K562 (cell line): Measurements from ENCODE around the gene ITGA3. TPM values are rescaled to one million over a fixed set of nuclear protein-coding genes. Genes with fewer than 3 reads are reported as not detected.

Experiments
- BCOR ChIP-seq: fragments of 450-650 bp; IDR thresholded peaks from 2 replicates; pipeline ENCODE4 v1.6.1; 2016
- BDP1 ChIP-seq: IDR thresholded peaks from 3 replicates; pipeline ENCODE4 v1.6.1; 2011; ENCODE audit not compliant: insufficient read length, insufficient read depth
- HCFC1 ChIP-seq: IDR thresholded peaks from 2 replicates; pipeline ENCODE4 v1.6.1; 2012; ENCODE audit warnings: low read depth, low read length, improper control_type of control experiment
- HSF4 ChIP-seq: fragments of 250-450 bp; sonication (Bioruptor Pico); IDR thresholded peaks from 2 replicates; pipeline ENCODE4 v2.1.2; 2022; ENCODE audit warnings: mild to moderate bottlenecking, moderate library complexity, borderline replicate concordance
- RCOR1 ChIP-seq, 2 experiments: IDR thresholded peaks; 2 replicates each; pipeline ENCODE4 v1.6.1; 2012; ENCODE audit warnings: low read depth in 2 of 2, low read length in 2 of 2, borderline replicate concordance in 1 of 2, improper control_type of control experiment in 1 of 2
- TCF7L2 ChIP-seq: fragments of 150-350 bp; IDR thresholded peaks from 2 replicates; pipeline ENCODE4 v1.6.1; 2016; ENCODE audit warnings: low read depth, mild to moderate bottlenecking, low read length, moderate library complexity
- XRCC5 ChIP-seq: fragments of 200-400 bp; formaldehyde crosslinking; IDR thresholded peaks from 2 replicates; pipeline ENCODE4 v1.6.1; 2017; ENCODE audit warnings: low read depth, mild to moderate bottlenecking, low read length
- ZNF431 ChIP-seq: sonication (generic); formaldehyde crosslinking; IDR thresholded peaks from 2 replicates; pipeline ENCODE4 v1.8.0; 2022; ENCODE audit warnings: mild to moderate bottlenecking, missing genetic modification reagents
- ZNF436 ChIP-seq: fragments of 250-450, 450-650 bp; sonication (Bioruptor Pico); formaldehyde crosslinking; IDR thresholded peaks from 2 replicates; pipeline ENCODE4 v1.7.0; 2020; ENCODE audit warnings: mild to moderate bottlenecking
- ZNF445 ChIP-seq: fragments of 250-450 bp; sonication (Bioruptor Pico); IDR thresholded peaks from 2 replicates; pipeline ENCODE4 v1.4.0; 2020; ENCODE audit warnings: low read depth, mild to moderate bottlenecking, moderate library complexity
- ZNF699 ChIP-seq: fragments of 250-450 bp; sonication (Bioruptor Pico); IDR thresholded peaks from 2 replicates; pipeline ENCODE4 v1.8.0; 2021; ENCODE audit warnings: mild to moderate bottlenecking, moderate library complexity; ENCODE audit not compliant: insufficient replicate concordance
- ZNF75A ChIP-seq: fragments of 450-650 bp; formaldehyde crosslinking; IDR thresholded peaks from 2 replicates; pipeline ENCODE4 v1.4.0; 2020; ENCODE audit warnings: mild to moderate bottlenecking
- polyA plus RNA-seq, 8 experiments: library from polyadenylated mRNA; depleted of rRNA in 4 of 8; stranded (reverse) in 5 of 8; unstranded in 3 of 8; fragments of >200 nt; fragmentation: Nextera tagmentation in 2 of 8; fragmentation: Illumina TruSeq in 1 of 8; extraction: Ambion mirVana in 2 of 8; extraction: Trizol in 1 of 8; gene quantifications; 2 replicates each; pipeline versions ENCODE4 v1.2.1 to v1.2.3, GENCODE V29; 2011 to 2014; ENCODE audit warnings: inconsistent platforms in 1 of 8, missing spikeins in 1 of 8
- total RNA-seq, 7 experiments: library from RNA; depleted of rRNA in 6 of 7; stranded (reverse); fragments of >200 nt in 6 of 7; fragmentation: Illumina TruSeq in 2 of 7; extraction: Trizol in 2 of 7; gene quantifications; 2 replicates each; pipeline versions ENCODE4 v1.2.1 to v1.2.3, GENCODE V29; 2011 to 2021; ENCODE audit warnings: low replicate concordance in 1 of 7
- TF ChIP-seq, protein P1 (sequence below), 2 experiments: fragments of 450-650 bp; formaldehyde crosslinking in 1 of 2; IDR thresholded peaks; 2 replicates each; pipeline versions ENCODE4 v1.4.0 to v1.6.1; 2014 to 2020; ENCODE audit warnings: mild to moderate bottlenecking in 2 of 2, borderline replicate concordance in 1 of 2, low read depth in 1 of 2
- TF ChIP-seq, protein P2 (sequence below): sonication (generic); formaldehyde crosslinking; IDR thresholded peaks from 2 replicates; pipeline ENCODE4 v1.5.0; 2020; ENCODE audit warnings: missing genetic modification reagents
- TF ChIP-seq, protein P3 (sequence below): fragments of 450-650 bp; conservative IDR thresholded peaks from 2 replicates; pipeline ENCODE4 v1.6.1; 2016; ENCODE audit warnings: missing genetic modification characterization, low read depth, mild to moderate bottlenecking, control low read depth, missing compliant biosample characterization

Gene ITGA3
- total and polyA plus RNA-seq, 9 of the 15 experiments (the other 6 are each of a cell fraction or from before 2014, with no cell fraction given) = 0.03 to 0.75 (median 0.14) TPM; not detected in 2

DNA sequence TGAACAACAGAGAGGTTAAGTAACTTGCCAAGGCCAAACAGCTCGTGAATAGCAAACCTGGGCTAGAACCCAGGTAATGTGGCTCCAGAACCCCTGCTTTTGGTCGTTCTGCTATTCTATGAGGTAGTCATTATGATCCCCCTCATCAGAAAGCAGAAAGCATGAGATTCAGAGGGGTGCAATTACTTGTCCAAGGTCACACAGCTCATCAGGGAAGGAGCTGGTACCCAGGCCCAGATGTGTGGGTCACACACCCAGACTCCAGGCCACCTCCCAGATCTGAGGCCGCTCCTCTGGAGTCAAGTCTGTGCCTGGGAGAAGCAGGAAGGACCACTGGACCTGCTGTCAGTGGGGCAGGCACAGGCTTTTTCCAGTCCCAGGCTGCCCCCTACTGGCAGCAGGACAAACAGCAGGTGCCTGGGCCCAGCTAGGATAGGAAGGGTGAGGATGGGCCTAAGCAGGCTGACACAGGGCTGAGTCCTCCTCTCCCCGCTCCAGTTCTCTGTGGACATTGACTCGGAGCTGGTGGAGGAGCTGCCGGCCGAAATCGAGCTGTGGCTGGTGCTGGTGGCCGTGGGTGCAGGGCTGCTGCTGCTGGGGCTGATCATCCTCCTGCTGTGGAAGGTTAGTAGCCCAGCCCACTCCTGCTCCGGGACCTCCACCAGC is 31.5 kb downstream of the ITGA3 start (continued):
- TF ChIP-seq, protein P1, sequence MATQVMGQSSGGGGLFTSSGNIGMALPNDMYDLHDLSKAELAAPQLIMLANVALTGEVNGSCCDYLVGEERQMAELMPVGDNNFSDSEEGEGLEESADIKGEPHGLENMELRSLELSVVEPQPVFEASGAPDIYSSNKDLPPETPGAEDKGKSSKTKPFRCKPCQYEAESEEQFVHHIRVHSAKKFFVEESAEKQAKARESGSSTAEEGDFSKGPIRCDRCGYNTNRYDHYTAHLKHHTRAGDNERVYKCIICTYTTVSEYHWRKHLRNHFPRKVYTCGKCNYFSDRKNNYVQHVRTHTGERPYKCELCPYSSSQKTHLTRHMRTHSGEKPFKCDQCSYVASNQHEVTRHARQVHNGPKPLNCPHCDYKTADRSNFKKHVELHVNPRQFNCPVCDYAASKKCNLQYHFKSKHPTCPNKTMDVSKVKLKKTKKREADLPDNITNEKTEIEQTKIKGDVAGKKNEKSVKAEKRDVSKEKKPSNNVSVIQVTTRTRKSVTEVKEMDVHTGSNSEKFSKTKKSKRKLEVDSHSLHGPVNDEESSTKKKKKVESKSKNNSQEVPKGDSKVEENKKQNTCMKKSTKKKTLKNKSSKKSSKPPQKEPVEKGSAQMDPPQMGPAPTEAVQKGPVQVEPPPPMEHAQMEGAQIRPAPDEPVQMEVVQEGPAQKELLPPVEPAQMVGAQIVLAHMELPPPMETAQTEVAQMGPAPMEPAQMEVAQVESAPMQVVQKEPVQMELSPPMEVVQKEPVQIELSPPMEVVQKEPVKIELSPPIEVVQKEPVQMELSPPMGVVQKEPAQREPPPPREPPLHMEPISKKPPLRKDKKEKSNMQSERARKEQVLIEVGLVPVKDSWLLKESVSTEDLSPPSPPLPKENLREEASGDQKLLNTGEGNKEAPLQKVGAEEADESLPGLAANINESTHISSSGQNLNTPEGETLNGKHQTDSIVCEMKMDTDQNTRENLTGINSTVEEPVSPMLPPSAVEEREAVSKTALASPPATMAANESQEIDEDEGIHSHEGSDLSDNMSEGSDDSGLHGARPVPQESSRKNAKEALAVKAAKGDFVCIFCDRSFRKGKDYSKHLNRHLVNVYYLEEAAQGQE (IDR thresholded peaks at IDR 0.05; ENCODE audit: borderline replicate concordance) = peak; percentile 70
- TF ChIP-seq, protein P1 (CRISPR knock-in tag; IDR thresholded peaks at IDR 0.05; ENCODE audit: low read depth) = no peak
- TF ChIP-seq ZNF445 (CRISPR knock-in tag) = no peak
- TF ChIP-seq, protein P2, sequence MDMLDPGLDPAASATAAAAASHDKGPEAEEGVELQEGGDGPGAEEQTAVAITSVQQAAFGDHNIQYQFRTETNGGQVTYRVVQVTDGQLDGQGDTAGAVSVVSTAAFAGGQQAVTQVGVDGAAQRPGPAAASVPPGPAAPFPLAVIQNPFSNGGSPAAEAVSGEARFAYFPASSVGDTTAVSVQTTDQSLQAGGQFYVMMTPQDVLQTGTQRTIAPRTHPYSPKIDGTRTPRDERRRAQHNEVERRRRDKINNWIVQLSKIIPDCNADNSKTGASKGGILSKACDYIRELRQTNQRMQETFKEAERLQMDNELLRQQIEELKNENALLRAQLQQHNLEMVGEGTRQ (CRISPR knock-in tag) = no peak
- TF ChIP-seq BDP1 = no peak
- 0 out of 2 replicates have a peak, but pooled peaks have one; percentile 11 for TF ChIP-seq HCFC1
- 0 out of 2 replicates have a peak, but pooled peaks have one; percentile 48 for TF ChIP-seq XRCC5
- TF ChIP-seq ZNF699 (CRISPR knock-in tag) = no peak
- no peak for TF ChIP-seq TCF7L2
- peak; percentile 61; the same call in 1 of the 2 replicates for TF ChIP-seq BCOR
- TF ChIP-seq HSF4 (CRISPR knock-in tag) = no peak
- TF ChIP-seq ZNF431 (CRISPR knock-in tag) = no peak
- 0 out of 4 replicates have a peak, but pooled peaks of 1 of the 2 experiments have one; percentile 11 for TF ChIP-seq RCOR1 (IDR thresholded peaks at IDR 0.05; ENCODE audit: borderline replicate concordance in 1 of 2, low read depth in 2 of 2, low read length in 2 of 2)
- TF ChIP-seq, protein P3, sequence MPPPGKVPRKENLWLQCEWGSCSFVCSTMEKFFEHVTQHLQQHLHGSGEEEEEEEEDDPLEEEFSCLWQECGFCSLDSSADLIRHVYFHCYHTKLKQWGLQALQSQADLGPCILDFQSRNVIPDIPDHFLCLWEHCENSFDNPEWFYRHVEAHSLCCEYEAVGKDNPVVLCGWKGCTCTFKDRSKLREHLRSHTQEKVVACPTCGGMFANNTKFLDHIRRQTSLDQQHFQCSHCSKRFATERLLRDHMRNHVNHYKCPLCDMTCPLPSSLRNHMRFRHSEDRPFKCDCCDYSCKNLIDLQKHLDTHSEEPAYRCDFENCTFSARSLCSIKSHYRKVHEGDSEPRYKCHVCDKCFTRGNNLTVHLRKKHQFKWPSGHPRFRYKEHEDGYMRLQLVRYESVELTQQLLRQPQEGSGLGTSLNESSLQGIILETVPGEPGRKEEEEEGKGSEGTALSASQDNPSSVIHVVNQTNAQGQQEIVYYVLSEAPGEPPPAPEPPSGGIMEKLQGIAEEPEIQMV (tag) = no peak
- no peak for TF ChIP-seq ZNF75A (CRISPR knock-in tag)
- no peak for TF ChIP-seq ZNF436
